Embryonic facial prominence (tissue), 1 donor: ENCODE measurements around the gene TGM5.
"Not testable (repeated sequence)": the region's sequence is repeated elsewhere in the genome, so short reads cannot be mapped to it uniquely, and the experiment has no call there.

Source experiments
- DNase-seq: peaks from one replicate; pipeline ENCODE4 v3.0.0-alpha.2; 2016; ENCODE audit errors: extremely low spot score

The TGM5 gene

DNA sequence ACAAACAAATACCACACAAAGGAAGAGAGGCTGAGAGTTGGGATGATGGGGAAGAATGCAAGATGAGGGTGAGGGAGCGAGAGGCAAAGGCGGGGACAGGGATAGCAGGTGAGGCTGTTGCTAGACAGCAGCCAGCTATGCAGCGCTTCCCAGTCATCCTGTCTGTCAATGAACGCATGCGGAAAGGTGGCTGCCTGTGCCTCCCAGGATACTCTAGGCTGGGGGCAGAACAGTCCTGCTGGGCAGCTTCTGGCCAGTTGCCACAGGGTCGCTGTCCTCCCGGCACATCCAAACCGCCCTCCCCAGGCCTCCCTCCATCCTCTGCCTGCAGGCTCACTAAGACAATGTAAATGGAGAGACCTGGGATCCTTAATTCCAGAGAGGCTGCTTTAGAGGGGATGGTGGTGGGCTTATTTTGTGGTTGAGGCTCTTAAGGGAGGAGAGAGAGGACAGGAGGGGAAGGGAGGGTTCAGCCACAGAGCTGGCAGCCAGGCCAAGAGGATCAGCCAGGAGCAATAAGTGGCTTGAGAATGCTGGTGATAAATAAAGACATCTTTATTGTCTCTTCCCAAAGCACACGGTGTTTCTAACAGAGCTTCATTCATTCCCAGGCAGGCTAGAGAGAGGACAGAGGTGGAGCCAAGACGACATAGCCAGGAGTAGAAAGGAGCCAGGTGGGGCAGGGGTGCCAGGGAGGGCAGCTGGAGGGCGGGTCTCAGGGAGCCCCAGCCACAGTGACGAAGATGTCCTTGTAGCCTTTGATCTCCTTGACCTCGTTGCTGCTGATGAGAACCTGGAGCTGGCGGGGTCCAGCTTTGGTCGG lies 9.2 kb upstream of the TGM5 start:
- DNase-seq, result no peak

DNA sequence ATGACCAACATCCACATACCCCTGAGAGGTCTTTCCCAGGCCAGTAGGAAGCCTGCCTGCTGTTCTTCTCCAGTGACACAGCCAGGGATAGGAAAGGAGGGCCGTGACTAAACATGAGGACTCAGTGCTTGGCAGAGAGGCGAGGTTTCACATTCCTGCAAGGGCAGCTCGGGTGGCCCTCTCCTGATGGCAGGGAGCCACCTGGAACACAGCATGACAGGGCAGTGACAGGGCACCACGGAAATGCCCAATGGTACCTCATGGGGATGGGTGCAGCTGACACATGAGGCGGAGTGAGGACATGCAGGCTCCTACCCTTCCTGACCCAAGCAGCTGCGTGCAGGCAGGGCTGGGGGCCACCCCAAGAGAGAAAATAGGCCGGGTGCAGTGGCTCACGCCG lies 7.4 kb upstream of the TGM5 start:
- DNase-seq, result no peak

DNA sequence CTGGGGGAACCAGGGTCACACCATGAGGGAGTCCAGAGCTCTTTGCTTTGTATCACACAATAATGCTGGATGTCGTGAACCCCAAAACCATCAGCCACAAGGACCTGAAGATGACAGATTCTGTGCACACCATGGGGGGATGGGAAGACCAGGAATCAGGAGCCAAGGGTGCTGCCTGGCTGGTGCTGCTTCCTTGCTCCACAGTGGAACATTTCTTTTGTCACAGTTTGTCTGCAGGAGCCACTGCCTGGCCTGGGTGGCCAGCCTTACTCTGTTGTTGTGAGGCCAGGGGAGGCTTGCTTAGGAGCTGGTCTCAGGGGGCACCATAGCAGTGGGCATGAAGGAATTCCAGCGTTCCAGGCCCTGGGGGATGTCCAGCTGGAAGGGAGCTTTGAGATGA lies 6.5 kb upstream of the TGM5 start:
- DNase-seq, result no peak

DNA sequence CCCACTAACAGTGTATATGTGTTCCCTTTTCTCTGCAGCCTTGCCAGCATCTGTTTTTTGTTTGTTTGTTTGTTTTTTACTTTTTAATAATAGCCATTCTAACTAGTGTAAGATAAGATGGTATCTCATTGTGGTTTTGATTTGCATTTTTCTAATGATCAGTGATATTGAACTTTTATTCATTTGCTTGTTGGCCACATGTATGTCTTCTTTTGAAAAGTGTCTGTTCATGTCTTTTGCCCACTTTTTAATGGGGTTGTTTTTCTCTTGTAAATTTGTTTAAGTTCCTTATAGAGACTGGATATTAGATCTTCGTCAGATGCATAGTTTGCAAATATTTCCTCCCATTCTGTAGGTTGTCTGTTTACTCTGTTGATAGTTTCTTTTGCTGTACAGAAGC lies 5.2 kb upstream of the TGM5 start:
- DNase-seq, result not testable (repeated sequence)

DNA sequence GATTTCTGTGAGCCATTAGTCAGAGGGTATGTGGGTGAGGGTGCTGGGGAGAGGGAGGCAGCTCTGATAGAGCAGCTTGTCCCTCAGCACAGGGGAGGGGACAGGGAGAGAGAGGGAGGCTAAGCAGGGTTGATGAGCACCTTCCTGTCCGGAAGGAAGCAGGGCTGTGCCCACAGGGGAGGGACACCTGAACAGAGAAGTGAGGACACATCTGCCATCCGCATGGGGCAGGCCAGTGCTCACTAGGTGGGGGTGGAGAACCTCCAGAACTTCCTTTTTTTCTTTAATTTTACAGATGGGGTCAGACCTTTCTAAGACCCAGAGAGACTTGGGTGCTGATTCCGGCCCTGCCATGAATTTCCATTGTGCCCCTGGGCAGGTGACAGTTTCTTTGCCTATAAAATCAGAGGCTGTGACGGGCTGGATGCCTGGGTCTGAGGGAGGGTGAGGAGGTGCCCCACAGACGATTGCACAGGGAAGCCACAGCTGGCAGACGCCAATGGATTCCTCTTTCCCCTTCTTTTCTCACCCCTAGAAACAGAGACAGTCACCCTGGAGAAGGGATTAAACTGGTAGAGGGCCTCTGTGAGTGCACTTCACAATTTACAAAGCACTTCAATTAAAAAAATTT lies 4.1 kb upstream of the TGM5 start:
- no peak for DNase-seq

DNA sequence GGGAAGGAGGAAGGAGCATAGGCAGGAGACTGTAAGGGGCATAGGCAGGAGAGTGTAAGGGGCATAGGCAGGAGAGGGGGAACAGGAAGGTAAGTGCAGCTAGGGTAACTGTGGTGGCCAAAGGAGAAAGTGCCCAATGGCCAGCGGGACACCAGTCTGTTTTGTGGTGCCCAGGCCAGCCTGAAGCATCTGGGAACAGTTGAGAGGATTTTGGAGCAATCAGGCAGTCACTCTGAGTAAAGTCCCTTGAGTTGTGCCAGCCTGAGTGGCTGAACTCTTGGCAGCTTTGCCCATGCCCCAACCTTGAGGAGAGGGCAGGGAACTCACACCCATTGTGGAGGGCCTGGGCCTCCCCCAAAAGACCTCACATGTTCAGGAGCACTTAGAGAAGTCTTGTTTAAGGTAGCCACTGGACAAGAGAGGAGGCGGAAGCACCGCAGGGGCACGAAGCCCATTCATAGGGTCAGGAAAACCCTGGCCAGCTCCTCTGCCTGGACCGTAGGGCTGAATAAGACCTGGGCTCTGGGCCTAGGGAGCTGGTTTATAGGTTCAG lies 3.5 kb upstream of the TGM5 start:
- no peak for DNase-seq

DNA sequence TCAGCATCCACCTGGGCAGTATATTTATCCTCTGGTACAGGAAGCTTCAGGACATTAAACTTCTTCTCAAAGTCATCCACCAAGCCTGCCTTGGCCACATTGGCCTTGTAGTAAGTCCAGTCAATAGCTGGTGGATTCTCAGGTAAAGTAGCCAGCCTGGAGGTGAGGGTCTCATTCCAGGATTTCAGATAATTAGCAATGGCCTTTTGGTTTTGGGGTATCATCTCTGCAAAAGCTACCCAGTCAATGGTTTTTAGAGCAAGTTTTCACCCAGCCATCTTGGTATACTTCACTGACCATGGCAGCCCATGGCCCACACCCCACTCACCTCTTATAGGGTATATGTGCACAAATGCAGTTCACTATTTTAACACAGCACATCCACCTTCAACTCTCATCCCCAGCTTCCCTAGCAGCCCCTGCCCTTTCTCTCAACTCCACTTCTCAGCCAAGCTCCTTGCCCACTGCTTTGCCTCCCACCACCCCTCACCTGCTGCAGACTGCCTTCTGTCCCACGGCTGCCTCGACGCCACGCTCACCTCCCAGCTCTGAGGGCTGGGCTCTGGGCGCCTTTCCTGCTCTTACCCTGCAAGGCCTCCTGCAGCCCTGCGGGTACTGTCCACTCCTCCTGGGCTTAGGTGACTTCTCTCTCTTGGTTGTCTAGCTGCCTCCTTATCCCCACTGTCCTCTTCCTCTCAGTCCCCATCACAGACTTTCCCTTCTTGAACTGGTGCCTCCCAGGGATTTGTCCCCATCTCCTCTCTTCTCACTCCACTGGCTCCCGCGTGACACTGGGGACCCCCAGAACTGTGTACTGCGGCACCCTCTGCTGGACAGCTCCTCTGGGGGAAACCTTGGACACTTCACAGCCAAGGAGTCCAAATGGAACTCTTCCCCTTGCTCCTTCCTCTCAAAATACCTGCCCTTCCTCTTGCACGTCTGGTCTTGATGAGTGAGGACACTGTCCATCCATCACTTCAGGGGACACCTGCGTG lies 1.7 kb upstream of the TGM5 start:
- DNase-seq, result no peak

DNA sequence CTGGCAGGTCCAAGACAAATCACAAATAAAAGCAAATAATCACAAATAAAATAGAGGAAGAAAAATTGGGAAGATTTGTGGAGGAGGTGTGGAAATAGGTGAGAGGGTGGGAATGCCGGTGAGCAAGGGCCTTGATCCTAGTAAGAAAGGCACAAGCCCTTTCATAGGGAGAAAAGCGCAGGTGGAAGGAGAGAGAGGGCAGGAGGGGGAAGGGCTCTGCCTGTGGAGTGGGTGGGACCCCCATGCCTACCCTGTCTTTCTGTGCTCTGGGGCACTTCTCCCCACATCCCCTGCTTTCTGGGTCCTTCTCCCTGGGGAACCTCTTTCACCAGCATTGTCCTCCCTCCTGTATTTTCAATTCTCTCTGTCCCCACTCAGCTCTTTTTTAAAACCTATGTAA lies 711 bp upstream of the TGM5 start:
- no peak for DNase-seq

DNA sequence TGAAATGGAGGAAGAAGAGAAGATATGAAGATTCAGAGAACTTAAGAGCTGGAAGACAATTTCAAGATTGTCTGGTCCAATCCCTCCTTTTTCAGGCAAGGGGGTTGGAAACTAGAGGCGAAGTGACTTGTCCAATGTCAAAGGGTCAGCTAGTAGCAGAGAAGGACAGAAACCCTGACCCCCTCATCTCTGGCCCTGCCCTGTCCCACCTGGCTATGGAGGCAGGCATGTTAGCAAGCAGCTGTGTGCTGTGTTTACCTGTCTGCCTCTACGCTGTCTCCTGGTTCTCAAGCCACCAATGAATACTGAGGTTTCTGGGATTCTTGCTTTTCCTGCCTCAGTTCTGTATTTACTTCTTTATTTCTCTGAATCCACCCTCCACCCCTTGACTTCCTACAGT lies 342 bp downstream of the TGM5 start:
- DNase-seq, result no peak

DNA sequence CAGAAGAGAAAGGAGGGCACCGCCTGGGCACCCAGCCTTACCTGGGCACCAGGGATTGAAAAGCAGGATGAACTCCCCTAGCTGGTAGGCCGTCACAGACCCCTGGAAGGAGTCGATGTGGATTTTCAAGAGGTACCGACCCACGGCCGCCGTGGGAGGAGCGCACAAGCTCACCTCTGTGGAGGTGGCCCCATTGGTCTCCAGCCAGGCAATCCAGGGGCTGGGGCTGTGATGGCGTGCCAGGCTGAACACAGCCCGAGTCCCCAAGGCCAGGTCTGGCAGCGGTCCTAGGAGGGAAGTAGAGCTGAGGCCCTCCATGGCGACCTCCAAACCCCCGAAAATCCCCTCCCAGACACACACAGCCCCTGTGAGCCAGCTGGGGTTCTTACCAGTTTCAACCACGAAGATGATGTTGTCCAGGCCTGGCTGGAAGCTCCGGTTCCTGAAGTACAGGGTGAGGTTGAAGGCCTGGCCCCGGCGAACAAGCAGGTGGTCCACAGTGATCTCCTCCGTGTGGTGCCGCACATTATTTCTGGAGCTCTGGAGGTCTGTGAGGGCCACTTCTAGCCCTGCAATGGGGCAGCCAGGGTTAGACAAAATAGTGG lies 6.6 kb downstream of the TGM5 start:
- no peak for DNase-seq

DNA sequence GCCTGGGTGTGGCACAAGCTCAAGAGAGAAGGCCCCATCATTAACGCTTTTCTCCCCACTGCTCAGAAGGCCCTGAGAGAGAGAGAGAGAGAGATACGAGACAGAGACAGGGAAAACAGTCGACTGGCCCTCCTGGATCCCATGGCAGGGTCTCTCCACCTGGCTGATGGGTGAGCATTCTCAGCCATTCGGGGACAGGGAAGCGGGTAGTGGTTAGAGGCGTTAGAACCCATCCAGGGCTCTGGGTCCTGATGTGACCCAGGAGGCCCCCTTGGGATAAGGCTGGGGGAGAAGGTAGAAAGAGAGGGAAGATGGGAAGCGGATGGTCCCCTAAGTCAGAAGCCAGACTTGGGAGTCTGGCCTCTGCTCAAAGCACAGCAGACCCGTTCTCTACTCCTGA lies 7.9 kb downstream of the TGM5 start:
- no peak for DNase-seq

DNA sequence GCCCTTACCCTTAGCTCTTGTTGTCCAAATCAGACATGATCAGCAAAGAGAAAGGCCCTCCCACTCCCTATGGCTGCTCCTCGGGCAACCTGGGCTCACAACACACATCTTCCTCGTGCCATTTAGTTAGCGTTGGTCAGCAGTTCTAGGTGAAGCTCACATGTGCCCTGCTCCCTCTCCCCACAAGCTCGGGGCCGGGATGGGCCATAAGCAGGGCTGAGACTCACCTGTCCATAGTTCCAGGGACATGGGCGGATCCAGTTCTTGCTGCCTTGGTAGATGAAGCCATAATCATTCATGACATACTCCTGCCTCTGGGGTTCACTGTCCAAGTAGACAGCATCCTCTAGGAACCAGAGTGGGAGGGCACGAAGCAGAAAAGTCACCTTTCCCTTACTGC lies 10.4 kb downstream of the TGM5 start:
- no peak for DNase-seq

DNA sequence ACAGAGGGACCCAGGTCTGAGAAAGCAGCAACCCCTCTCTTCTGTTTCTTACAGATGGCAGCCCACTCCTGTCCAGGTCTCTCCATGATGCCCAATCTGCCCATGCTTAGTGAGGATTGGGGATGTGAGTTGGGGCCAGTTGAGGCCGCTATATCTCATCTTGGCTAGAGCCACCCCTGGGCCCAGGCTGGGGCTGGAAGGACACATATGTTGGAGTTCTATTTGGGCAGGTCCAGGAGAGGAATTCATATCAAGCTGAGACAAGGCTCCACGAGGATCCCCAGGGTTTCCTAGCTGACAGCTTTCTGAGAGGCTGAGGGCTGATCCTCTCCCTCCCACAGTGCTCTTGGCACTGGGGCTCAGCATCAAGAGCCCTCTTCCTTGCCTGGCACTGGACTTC lies 11.4 kb downstream of the TGM5 start:
- DNase-seq, result no peak

DNA sequence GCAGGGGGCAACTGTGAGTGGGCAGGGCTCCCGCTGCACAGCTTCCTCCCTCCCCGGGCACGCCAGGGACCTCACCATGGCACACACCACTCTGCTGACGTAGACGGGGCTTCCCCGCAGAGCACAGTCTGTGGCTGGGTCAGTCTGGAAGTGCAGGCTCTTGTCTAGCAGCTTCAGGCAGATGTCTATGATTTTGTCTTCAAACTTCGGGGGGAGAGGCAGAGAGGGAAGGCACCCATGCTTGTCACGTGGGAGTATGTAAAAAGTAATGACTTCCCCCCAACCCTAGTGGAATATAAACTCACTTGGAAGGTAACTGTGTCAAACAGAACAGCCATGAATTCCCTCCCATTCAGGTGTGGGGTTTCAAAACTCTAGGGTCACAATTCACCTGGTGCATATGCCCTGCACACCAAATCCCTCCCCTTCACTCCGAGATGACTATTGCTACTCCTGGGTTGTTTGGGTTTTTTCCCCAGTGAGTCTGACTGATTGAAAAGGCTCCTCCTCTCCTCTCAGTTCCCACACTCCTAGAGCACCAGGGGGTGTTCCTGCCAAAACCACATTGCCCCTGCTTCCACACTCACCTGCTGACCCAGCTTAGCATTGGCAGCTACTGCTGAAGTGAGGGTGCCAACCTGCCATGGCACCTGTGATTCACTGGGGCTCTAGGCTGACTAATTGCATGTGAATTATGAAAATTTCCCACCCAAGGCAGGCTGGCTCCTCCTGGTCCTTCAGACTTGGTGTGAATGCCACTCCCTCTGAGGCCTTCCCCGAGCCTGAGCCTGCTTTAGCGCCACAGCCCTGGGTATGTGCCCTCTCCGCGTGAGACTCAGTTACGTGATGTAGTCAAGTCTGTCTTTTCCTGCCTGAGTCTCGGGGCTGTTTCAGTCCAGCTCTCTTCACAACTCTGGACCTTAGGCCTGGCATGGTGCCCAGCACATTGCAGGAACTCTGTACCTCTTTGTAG lies 13.0 kb downstream of the TGM5 start:
- no peak for DNase-seq

DNA sequence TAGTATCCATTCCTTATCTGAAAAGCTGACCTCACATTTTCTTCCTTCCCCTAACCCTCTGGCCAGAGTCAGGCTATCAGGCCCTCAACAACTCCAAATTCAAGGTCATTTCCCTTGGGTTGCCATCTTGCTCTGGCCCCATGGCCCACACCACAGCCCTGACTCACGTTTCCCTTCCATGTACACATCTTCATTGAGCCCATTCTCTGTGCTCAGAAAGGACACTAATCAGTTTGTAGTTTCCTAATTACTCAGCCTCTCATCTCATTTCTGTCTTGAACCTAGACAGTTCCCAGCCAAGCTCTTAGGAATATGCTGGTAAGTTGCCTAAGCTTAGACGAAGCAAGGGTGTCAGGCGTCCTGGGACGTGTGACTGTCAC lies 14.9 kb downstream of the TGM5 start:
- DNase-seq, result no peak

DNA sequence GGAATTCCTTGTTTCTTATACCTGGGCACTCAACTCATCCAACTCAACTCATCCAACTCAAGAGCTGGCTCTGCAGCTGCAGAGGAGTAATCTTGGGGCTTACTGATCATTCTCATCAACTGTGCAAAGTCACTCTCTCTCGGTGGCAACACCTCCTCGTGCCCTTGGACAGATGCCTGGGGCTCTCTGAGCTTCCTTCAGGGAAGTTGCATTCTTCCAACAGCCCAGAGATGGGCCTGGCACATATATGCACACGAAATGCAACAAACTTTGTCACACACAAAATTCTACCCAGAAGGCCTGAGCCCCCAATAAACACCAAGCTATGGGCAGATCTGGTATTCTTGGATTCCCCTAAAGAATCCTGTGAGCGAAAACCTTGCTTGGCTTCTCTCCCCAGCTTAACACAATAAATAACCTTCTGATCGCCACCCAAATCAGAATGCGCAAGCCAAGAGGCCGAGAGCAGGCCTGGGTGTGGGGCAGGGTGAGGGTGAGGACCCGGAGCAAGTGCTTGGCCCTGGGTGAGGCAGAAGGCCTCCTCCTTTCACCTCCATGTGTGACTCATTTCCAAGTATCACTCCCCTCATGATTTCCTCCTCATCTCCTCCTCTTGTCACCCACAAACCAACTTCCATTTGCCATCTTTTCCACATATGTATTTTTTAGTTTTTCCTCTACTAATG lies 15.4 kb downstream of the TGM5 start:
- no peak for DNase-seq

DNA sequence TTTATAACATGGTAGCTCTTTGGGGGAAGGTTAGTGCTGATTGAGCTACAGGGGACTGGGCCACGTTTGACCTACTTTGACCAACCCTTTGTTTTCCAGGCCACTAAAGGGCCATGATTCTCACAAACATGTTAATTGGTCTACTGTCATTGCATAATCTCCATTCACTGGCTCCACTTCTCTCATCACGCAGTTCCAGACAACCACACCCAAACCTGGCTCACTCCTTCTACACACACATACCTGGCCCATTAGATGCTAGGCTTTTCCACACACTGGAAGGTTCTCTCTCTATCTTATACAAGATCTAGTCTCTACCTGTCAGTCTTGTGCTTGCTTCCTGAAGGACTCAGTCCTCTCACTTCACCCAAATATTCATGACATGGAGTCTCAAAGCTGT lies 15.9 kb downstream of the TGM5 start:
- no peak for DNase-seq

DNA sequence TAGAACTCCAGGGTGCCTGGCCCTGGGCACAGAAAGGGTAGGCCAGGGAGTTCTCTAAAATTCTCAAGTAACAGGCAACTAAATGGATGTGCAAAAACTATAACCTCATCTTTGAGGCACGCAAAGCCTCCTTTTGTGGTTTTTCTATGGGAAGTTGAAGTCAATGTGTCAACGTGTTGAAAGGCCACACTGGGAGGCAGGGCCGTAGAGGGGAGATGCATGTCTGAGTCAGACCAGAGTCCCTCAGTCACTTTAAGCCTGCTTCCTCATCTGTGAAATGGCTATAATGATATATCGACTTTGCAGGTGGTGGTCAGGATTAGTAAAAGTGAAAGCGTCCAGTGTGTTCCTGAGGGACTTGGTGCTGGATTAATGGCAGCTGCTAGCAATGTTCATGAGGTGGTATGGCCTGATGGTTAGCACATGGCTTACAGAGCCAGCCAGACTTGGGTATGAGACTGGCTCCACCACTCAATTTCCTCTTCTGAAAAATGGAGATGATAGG lies 17.0 kb downstream of the TGM5 start:
- no peak for DNase-seq

DNA sequence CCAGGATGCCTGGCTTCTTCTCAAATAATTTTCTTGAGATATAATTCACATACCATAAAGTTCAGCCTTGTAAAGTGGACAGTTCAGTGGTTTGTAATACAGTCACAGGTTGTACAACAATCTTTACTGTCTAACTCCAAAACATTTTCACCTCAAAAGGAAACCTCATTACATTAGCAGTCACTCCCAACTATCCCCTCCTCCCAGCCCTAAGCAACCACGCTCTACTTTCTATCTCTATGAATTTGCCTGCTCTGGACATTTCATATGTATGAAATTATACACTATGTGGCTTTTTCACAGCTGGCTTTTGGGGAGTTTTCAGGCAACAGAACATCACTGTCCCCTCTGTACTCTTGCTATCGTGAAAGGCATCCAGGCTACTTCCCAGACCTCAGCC lies 17.5 kb downstream of the TGM5 start:
- DNase-seq, result no peak

DNA sequence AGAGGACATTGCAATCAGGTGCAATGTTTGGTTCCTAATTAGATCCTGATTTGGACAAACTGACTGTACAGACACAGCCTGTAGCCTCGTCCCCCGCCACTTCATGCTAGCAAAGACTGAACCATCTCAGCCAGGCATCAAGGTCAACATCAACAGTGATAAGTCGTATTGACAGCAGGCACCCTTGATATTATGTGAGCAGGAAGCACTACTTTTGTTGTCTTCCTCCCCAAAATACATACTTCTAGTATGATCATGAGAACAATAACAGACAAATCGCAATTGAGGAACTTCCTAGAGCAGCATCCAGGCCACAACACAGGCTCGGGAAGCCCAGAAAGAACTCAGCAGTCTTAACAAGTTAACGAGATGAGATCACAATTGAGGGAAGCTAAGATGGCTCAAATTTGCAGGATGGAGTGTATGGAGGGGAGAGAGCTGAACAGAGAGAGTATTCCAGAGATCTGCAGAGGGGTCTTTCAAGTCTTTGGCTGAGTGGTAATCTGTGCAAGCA lies 20.4 kb downstream of the TGM5 start:
- DNase-seq, result no peak
